Measurements from ENCODE around the gene GAD2.
A peak's percentile ranks its signal among the peaks of the same experiment; 100 is the strongest.

GAD2 gene

GRCh38 chr10:26216585-26217395, at the start of gene GAD2:
Gene GAD2 (plus strand): TSS chr10:26216774. CDS start chr10:26216810, 36 bp downstream.
- H3K27me3 Mint-ChIP-seq, result peaks cover 98% of the 10 kb centered on the region
- no peak within 1 kb of the TSS for H3K27ac Mint-ChIP-seq
- ATAC-seq, result no peak
- peaks cover 43% of the 10 kb centered on the region for H3K4me1 Mint-ChIP-seq
- H3K36me3 Mint-ChIP-seq, result no peaks in the 10 kb centered on the region
- H3K9me3 Mint-ChIP-seq, result no peaks in the 10 kb centered on the region
- H3K4me3 Mint-ChIP-seq, result peak within 1 kb of the TSS; percentile 76

- no peaks in the 10 kb centered on the region for H3K36me3 Mint-ChIP-seq
- ATAC-seq, result no peak
- no peak overlapping the region for H3K27ac Mint-ChIP-seq
- H3K4me3 Mint-ChIP-seq, result no peak overlapping the region
- no peaks in the 10 kb centered on the region for H3K9me3 Mint-ChIP-seq
- H3K4me1 Mint-ChIP-seq, result no peaks in the 10 kb centered on the region
- H3K27me3 Mint-ChIP-seq, result peaks cover 21% of the 10 kb centered on the region
Measured at GRCh38 chr10:26169466-26169865, 47.1 kb upstream of the GAD2 start.

- Mint-ChIP-seq H3K9me3 (no peaks in the 10 kb centered on the region), H3K27ac (no peak overlapping the region), H3K27me3 (peaks cover 21% of the 10 kb centered on the region), H3K4me3 (no peak overlapping the region), H3K36me3 (no peaks in the 10 kb centered on the region), H3K4me1 (no peaks in the 10 kb centered on the region)
- no peak for ATAC-seq
Measured at GRCh38 chr10:26172131-26172530, 44.4 kb upstream of the GAD2 start.

- Mint-ChIP-seq H3K27me3 (peaks cover 30% of the 10 kb centered on the region), H3K4me3 (no peak overlapping the region), H3K4me1 (no peaks in the 10 kb centered on the region), H3K9me3 (no peaks in the 10 kb centered on the region), H3K36me3 (no peaks in the 10 kb centered on the region), H3K27ac (no peak overlapping the region)
- no peak for ATAC-seq
Measured at GRCh38 chr10:26173837-26174236, 42.7 kb upstream of the GAD2 start.

- Mint-ChIP-seq H3K36me3 (no peaks in the 10 kb centered on the region), H3K27me3 (peaks cover 9% of the 10 kb centered on the region), H3K9me3 (no peaks in the 10 kb centered on the region), H3K4me3 (no peak overlapping the region), H3K4me1 (no peaks in the 10 kb centered on the region), H3K27ac (no peak overlapping the region)
- ATAC-seq, result peak; percentile 43
Measured at GRCh38 chr10:26177341-26177740, 39.2 kb upstream of the GAD2 start.

- H3K4me1 Mint-ChIP-seq, result no peaks in the 10 kb centered on the region
- peaks cover 3% of the 10 kb centered on the region for H3K9me3 Mint-ChIP-seq
- H3K4me3 Mint-ChIP-seq, result no peak overlapping the region
- ATAC-seq, result no peak
- no peak overlapping the region for H3K27ac Mint-ChIP-seq
- H3K36me3 Mint-ChIP-seq, result no peaks in the 10 kb centered on the region
- peaks cover 6% of the 10 kb centered on the region for H3K27me3 Mint-ChIP-seq
Measured at GRCh38 chr10:26194275-26194674, 22.3 kb upstream of the GAD2 start.

GRCh38 chr10:26197248-26197647, 19.3 kb upstream of the GAD2 start:
- no peak overlapping the region for H3K4me3 Mint-ChIP-seq
- no peaks in the 10 kb centered on the region for H3K4me1 Mint-ChIP-seq
- no peak for ATAC-seq
- H3K27ac Mint-ChIP-seq, result no peak overlapping the region
- peaks cover 3% of the 10 kb centered on the region for H3K9me3 Mint-ChIP-seq
- H3K36me3 Mint-ChIP-seq, result no peaks in the 10 kb centered on the region
- no peaks in the 10 kb centered on the region for H3K27me3 Mint-ChIP-seq

- H3K36me3 Mint-ChIP-seq, result no peaks in the 10 kb centered on the region
- peaks cover 3% of the 10 kb centered on the region for H3K9me3 Mint-ChIP-seq
- no peak overlapping the region for H3K27ac Mint-ChIP-seq
- H3K4me3 Mint-ChIP-seq, result no peak overlapping the region
- H3K4me1 Mint-ChIP-seq, result no peaks in the 10 kb centered on the region
- no peak for ATAC-seq
- no peaks in the 10 kb centered on the region for H3K27me3 Mint-ChIP-seq
Measured at GRCh38 chr10:26198119-26198518, 18.5 kb upstream of the GAD2 start.

GRCh38 chr10:26199841-26200240, 16.7 kb upstream of the GAD2 start:
- H3K27me3 Mint-ChIP-seq, result no peaks in the 10 kb centered on the region
- H3K36me3 Mint-ChIP-seq, result no peaks in the 10 kb centered on the region
- H3K4me3 Mint-ChIP-seq, result no peak overlapping the region
- no peak for ATAC-seq
- H3K4me1 Mint-ChIP-seq, result no peaks in the 10 kb centered on the region
- peaks cover 3% of the 10 kb centered on the region for H3K9me3 Mint-ChIP-seq
- no peak overlapping the region for H3K27ac Mint-ChIP-seq

- H3K36me3 Mint-ChIP-seq, result no peaks in the 10 kb centered on the region
- H3K27me3 Mint-ChIP-seq, result no peaks in the 10 kb centered on the region
- H3K4me3 Mint-ChIP-seq, result no peak overlapping the region
- no peaks in the 10 kb centered on the region for H3K4me1 Mint-ChIP-seq
- H3K27ac Mint-ChIP-seq, result no peak overlapping the region
- no peak for ATAC-seq
- no peaks in the 10 kb centered on the region for H3K9me3 Mint-ChIP-seq
Measured at GRCh38 chr10:26205223-26205622, 11.4 kb upstream of the GAD2 start.

- peaks cover 27% of the 10 kb centered on the region for H3K4me1 Mint-ChIP-seq
- H3K27me3 Mint-ChIP-seq, result peaks cover 54% of the 10 kb centered on the region
Measured at GRCh38 chr10:26211781-26212444, 4.7 kb upstream of the GAD2 start.

GRCh38 chr10:26212511-26212910, 4.1 kb upstream of the GAD2 start:
- no peaks in the 10 kb centered on the region for H3K36me3 Mint-ChIP-seq
- no peaks in the 10 kb centered on the region for H3K9me3 Mint-ChIP-seq
- no peak for ATAC-seq
- peaks cover 60% of the 10 kb centered on the region for H3K27me3 Mint-ChIP-seq
- peaks cover 33% of the 10 kb centered on the region for H3K4me1 Mint-ChIP-seq
- H3K4me3 Mint-ChIP-seq, result no peak overlapping the region
- H3K27ac Mint-ChIP-seq, result no peak overlapping the region

More at GRCh38 chr10:26211781-26212444, 4.7 kb upstream of the GAD2 start:
- H3K4me3 Mint-ChIP-seq, result no peak overlapping the region
- ATAC-seq, result no peak
- no peaks in the 10 kb centered on the region for H3K9me3 Mint-ChIP-seq
- no peaks in the 10 kb centered on the region for H3K36me3 Mint-ChIP-seq
- no peak overlapping the region for H3K27ac Mint-ChIP-seq

GRCh38 chr10:26213157-26213800, 3.3 kb upstream of the GAD2 start:
- ATAC-seq, result no peak
- Mint-ChIP-seq H3K4me1 (peaks cover 37% of the 10 kb centered on the region), H3K36me3 (no peaks in the 10 kb centered on the region), H3K4me3 (no peak overlapping the region), H3K9me3 (no peaks in the 10 kb centered on the region), H3K27me3 (peaks cover 66% of the 10 kb centered on the region), H3K27ac (no peak overlapping the region)

GRCh38 chr10:26214004-26214403, 2.6 kb upstream of the GAD2 start:
- Mint-ChIP-seq H3K4me1 (peaks cover 43% of the 10 kb centered on the region), H3K4me3 (no peak overlapping the region), H3K27me3 (peaks cover 73% of the 10 kb centered on the region), H3K27ac (no peak overlapping the region), H3K36me3 (no peaks in the 10 kb centered on the region), H3K9me3 (no peaks in the 10 kb centered on the region)
- ATAC-seq, result no peak

- Mint-ChIP-seq H3K27ac (no peak overlapping the region), H3K4me3 (peak overlapping the region; percentile 52), H3K4me1 (peaks cover 43% of the 10 kb centered on the region), H3K36me3 (no peaks in the 10 kb centered on the region), H3K9me3 (no peaks in the 10 kb centered on the region), H3K27me3 (peaks cover 81% of the 10 kb centered on the region)
- ATAC-seq, result no peak
Measured at GRCh38 chr10:26214551-26215395, 1.8 kb upstream of the GAD2 start.

All from stimulated activated memory B cell treated with anti-CD40 and anti-IgM and Interleukin-4, amounts not matched to agents 10 μg/mL and 1 μg/mL and 100 μg/mL, for 72 hours (primary cell).